Pancreas (tissue), 10 donors: ENCODE results near the gene TMEM30A. TPM values are rescaled to one million over a fixed set of nuclear protein-coding genes. Genes with fewer than 3 reads are reported as not detected.

ENCODE experiments used
- ATAC-seq, 4 donors: fragments of 200-7000 bp; cut with Tn5 transposase; one replicate each; pipeline versions ENCODE4 v1.8.0 to v1.9.1; 2020; ENCODE audit warnings: mild to moderate bottlenecking in 4 of 4, moderate library complexity in 4 of 4
- DNase-seq, 6 donors: peaks; one replicate each; pipeline ENCODE4 v3.0.0-alpha.2; 2020
- FAIRE-seq: peaks from 2 replicates; lab custom pipeline; 2012; peaks lifted over from hg19 to GRCh38; lab: Jason Lieb, UNC
- H3K27ac ChIP-seq, 4 donors: fragments of 200-600 bp; sonication (generic); 1 replicate in 3 of 4; 2 replicates in 1 of 4; pipeline versions ENCODE4 v1.5.0 to v1.8.0; 2020
- H3K27me3 ChIP-seq, 4 donors: fragments of 200-600 bp; one replicate each; pipeline ENCODE4 v1.8.0; 2021
- H3K36me3 ChIP-seq, 3 donors: fragments of 200-600 bp; sonication (generic) in 1 of 3; one replicate each; pipeline versions ENCODE4 v1.5.0 to v1.8.0; 2020 to 2021
- H3K4me1 ChIP-seq, 3 donors: fragments of 200-600 bp; one replicate each; pipeline ENCODE4 v1.8.0; 2021
- H3K4me3 ChIP-seq, 4 donors: fragments of 200-600 bp; sonication (generic) in 2 of 4; one replicate each; pipeline versions ENCODE4 v1.5.0 to v1.8.0; 2020 to 2021
- H3K9me3 ChIP-seq, 4 donors: fragments of 200-600 bp; one replicate each; pipeline ENCODE4 v1.8.0; 2021
- CTCF ChIP-seq, 4 donors: fragments of 200-600 bp; sonication (generic) in 3 of 4; IDR thresholded peaks; one replicate each; pipeline versions ENCODE4 v1.5.0 to v1.8.0; 2021; ENCODE audit warnings: antibody characterized with exemption in 4 of 4
- WGBS, 2 donors: extraction: QIAGEN DNeasy Blood & Tissue Kit; methylation state at CpG; one replicate each; pipeline ENCODE4 v1.1.7; 2013; 5-methylcytosine and 5-hydroxymethylcytosine counted together
- intact Hi-C, 3 donors: fragments of 100-400 bp; cut with DNase I; formaldehyde crosslinking; loops; one replicate each; pipeline versions ENCODE4 v1.11.1 to v1.14.2; 2022
- polyA plus RNA-seq, 2 donors: library from polyadenylated mRNA; stranded (reverse); fragments of 200-250 nt; gene quantifications; one replicate each; pipeline ENCODE4 v1.2.3, GENCODE V29; 2013
- total RNA-seq, 6 donors: library from RNA; stranded (reverse); fragmentation: NEBNext Ultra II Directional in 4 of 6; extraction: Animal tissue kit (Norgen Biotek cat#: 25700) in 4 of 6; gene quantifications; one replicate each; pipeline versions ENCODE4 v1.2.1 to v1.2.4, GENCODE V29; 2021 to 2023
- donor health status: healthy with polysubstance abuse.
- donor health status: DM: no; HTN: no; CAD: no; lungs with moderate emphysema.
- donor health status: DM: no; HTN: no; CAD: no.
- donor health status: control.
- donor health status: control.
- donor health status: Bipolar disorder and iron deficiency.
- donor health status: DM: yes; HTN: yes; CAD: no.
- donor health status: DM: no; HTN: no; CAD: no.
- donor health status: DM: no; HTN: no; CAD: no.
- donor health status: DM: yes; HTN: yes; CAD: no.

Gene TMEM30A
- total and polyA plus RNA-seq, 8 donors = 21.2 to 85.5 (median 66.5) TPM

- FAIRE-seq (no peak), ATAC-seq (no peak), DNase-seq (no peak)
- Histone ChIP-seq H3K36me3 (peaks cover 0 to 15% (median 5%) of the 10 kb centered on the region in 3 donors), H3K4me3 (no peak overlapping the region), H3K27me3 (no peaks in the 10 kb centered on the region), H3K9me3 (no peaks in the 10 kb centered on the region), H3K4me1 (no peaks in the 10 kb centered on the region), H3K27ac (no peak overlapping the region)
- intact Hi-C loops = no loop called here
- TF ChIP-seq CTCF (IDR thresholded peaks at IDR 0.05) = no peak
- 80 to 91% methylated on average over 4 of the region's 4 CpGs for WGBS, 2 donors
These were observed 51.4 kb downstream of the TMEM30A start for GRCh38 chr6:75233092-75233615.

- H3K9me3 ChIP-seq = no peaks in the 10 kb centered on the region
- WGBS, 2 donors = 51 to 54% methylated on average over 10 of the region's 10 CpGs
- DNase-seq = peak in 2 of 6 donors; percentile 20 to 29
- no peaks in the 10 kb centered on the region for H3K27me3 ChIP-seq
- FAIRE-seq = no peak
- intact Hi-C loops = no loop called here
- H3K4me3 ChIP-seq = no peak overlapping the region
- TF ChIP-seq CTCF (IDR thresholded peaks at IDR 0.05) = peak; percentile 14 to 59 (median 49)
- no peak overlapping the region for H3K27ac ChIP-seq
- peak; percentile 76 to 94 (median 86) for ATAC-seq
- H3K4me1 ChIP-seq = no peaks in the 10 kb centered on the region
- H3K36me3 ChIP-seq = no peaks in the 10 kb centered on the region
These were observed 53.9 kb downstream of the TMEM30A start for GRCh38 chr6:75230484-75231325.

GRCh38 chr6:75224303-75224926, 60.2 kb downstream of the TMEM30A start:
- 16 to 19% methylated on average over 6 of the region's 6 CpGs for WGBS, 2 donors
- no peak for TF ChIP-seq CTCF (IDR thresholded peaks at IDR 0.05)
- H3K36me3 ChIP-seq = no peaks in the 10 kb centered on the region
- H3K27ac ChIP-seq = no peak overlapping the region
- no peak for DNase-seq
- H3K27me3 ChIP-seq = no peaks in the 10 kb centered on the region
- H3K4me3 ChIP-seq = no peak overlapping the region
- no peaks in the 10 kb centered on the region for H3K9me3 ChIP-seq
- peaks cover 0 to 14% (median 9%) of the 10 kb centered on the region in 3 donors for H3K4me1 ChIP-seq
- peak in 3 of 4 donors; percentile 29 to 59 (median 57) for ATAC-seq
- intact Hi-C loops = no loop called here
- FAIRE-seq = no peak

- Histone ChIP-seq H3K4me1 (peaks cover 0 to 14% (median 9%) of the 10 kb centered on the region in 3 donors), H3K4me3 (no peak overlapping the region), H3K36me3 (no peaks in the 10 kb centered on the region), H3K27ac (no peak overlapping the region), H3K9me3 (no peaks in the 10 kb centered on the region), H3K27me3 (no peaks in the 10 kb centered on the region)
- no peak for DNase-seq
- no peak for ATAC-seq
- TF ChIP-seq CTCF (IDR thresholded peaks at IDR 0.05) = no peak
- 63 to 66% methylated on average over 2 of the region's 2 CpGs for WGBS, 2 donors
- no peak for FAIRE-seq
- intact Hi-C loops = no loop called here
These were observed 61.2 kb downstream of the TMEM30A start for GRCh38 chr6:75223428-75223827.
